Effector memory CD4-positive, alpha-beta T cell (primary cell): ENCODE results near the gene SLC25A24.

Experiments
- DNase-seq, 3 donors: peaks; one replicate each; pipeline ENCODE4 v3.0.0-alpha.2; 2020
- H3K27ac ChIP-seq: 2 replicates; pipeline ENCODE4 v1.7.0; 2013; ENCODE audit warnings: mild to moderate bottlenecking, low read length, moderate library complexity; ENCODE audit not compliant: insufficient read depth, poor library complexity, severe bottlenecking
- H3K27me3 ChIP-seq: replicated peaks from 2 replicates; pipeline ENCODE4 v1.7.0; 2013; ENCODE audit warnings: mild to moderate bottlenecking, low read length; ENCODE audit not compliant: insufficient read depth, control insufficient read depth, poor library complexity, severe bottlenecking
- H3K36me3 ChIP-seq: 2 replicates; pipeline ENCODE4 v1.7.0; 2013; ENCODE audit warnings: mild to moderate bottlenecking, low read length, moderate library complexity; ENCODE audit not compliant: control insufficient read depth, insufficient read depth
- H3K4me1 ChIP-seq: 2 replicates; pipeline ENCODE4 v1.7.0; 2013; ENCODE audit warnings: low read length, mild to moderate bottlenecking; ENCODE audit not compliant: control insufficient read depth, insufficient read depth, poor library complexity, severe bottlenecking
- H3K4me3 ChIP-seq: 2 replicates; pipeline ENCODE4 v1.7.0; 2013; ENCODE audit warnings: low read length, low read depth, mild to moderate bottlenecking; ENCODE audit not compliant: insufficient read depth, poor library complexity, severe bottlenecking
- H3K9me3 ChIP-seq: 2 replicates; pipeline ENCODE4 v1.7.0; 2013; ENCODE audit warnings: mild to moderate bottlenecking, low read length, moderate library complexity; ENCODE audit not compliant: control insufficient read depth

The SLC25A24 gene

GRCh38 chr1:108124023-108124422 is 76.1 kb downstream of the SLC25A24 start:
- no peaks in the 10 kb centered on the region for H3K9me3 ChIP-seq
- H3K4me3 ChIP-seq: no peak overlapping the region
- no peak for DNase-seq
- no peaks in the 10 kb centered on the region for H3K4me1 ChIP-seq
- no peaks in the 10 kb centered on the region for H3K36me3 ChIP-seq
- H3K27me3 ChIP-seq: no peaks in the 10 kb centered on the region
- H3K27ac ChIP-seq: no peak overlapping the region

- no peaks in the 10 kb centered on the region for H3K36me3 ChIP-seq
- no peaks in the 10 kb centered on the region for H3K9me3 ChIP-seq
- H3K27me3 ChIP-seq: no peaks in the 10 kb centered on the region
- no peak overlapping the region for H3K4me3 ChIP-seq
- no peak for DNase-seq
- no peaks in the 10 kb centered on the region for H3K4me1 ChIP-seq
- H3K27ac ChIP-seq: no peak overlapping the region
These were observed 78.6 kb downstream of the SLC25A24 start for GRCh38 chr1:108121358-108122143.

GRCh38 chr1:108120163-108120562 is 80.0 kb downstream of the SLC25A24 start:
- DNase-seq: no peak
- no peaks in the 10 kb centered on the region for H3K36me3 ChIP-seq
- no peaks in the 10 kb centered on the region for H3K9me3 ChIP-seq
- H3K4me3 ChIP-seq: no peak overlapping the region
- no peaks in the 10 kb centered on the region for H3K4me1 ChIP-seq
- H3K27ac ChIP-seq: no peak overlapping the region
- no peaks in the 10 kb centered on the region for H3K27me3 ChIP-seq

GRCh38 chr1:108119500-108119899 is 80.6 kb downstream of the SLC25A24 start:
- Histone ChIP-seq H3K4me1 (no peaks in the 10 kb centered on the region), H3K9me3 (no peaks in the 10 kb centered on the region), H3K27me3 (no peaks in the 10 kb centered on the region), H3K4me3 (no peak overlapping the region), H3K27ac (no peak overlapping the region), H3K36me3 (no peaks in the 10 kb centered on the region)
- no peak for DNase-seq

GRCh38 chr1:108117945-108118902 is 81.9 kb downstream of the SLC25A24 start:
- DNase-seq: no peak
- Histone ChIP-seq H3K27me3 (no peaks in the 10 kb centered on the region), H3K4me1 (no peaks in the 10 kb centered on the region), H3K36me3 (no peaks in the 10 kb centered on the region), H3K27ac (no peak overlapping the region), H3K4me3 (no peak overlapping the region), H3K9me3 (no peaks in the 10 kb centered on the region)

DNA sequence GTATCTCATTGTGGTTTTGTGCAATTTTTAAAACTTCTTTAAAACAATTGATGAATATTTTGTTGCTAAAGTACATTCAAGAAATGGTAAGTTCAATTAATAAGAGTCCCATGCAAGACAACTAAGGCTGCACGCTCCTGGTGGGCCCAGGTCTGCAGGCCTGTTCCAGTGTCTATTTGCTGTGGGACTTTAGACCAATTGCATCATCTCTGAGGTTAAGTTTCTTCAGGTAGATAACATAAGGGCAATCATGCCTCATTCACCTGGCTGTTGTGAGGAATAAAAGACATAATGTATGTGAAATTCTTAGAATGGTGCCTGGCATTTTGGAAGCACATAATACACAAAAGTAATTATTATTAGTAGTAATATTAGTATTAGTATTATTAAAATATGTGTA is 82.9 kb downstream of the SLC25A24 start:
- H3K4me1 ChIP-seq: no peaks in the 10 kb centered on the region
- no peak overlapping the region for H3K4me3 ChIP-seq
- no peaks in the 10 kb centered on the region for H3K36me3 ChIP-seq
- DNase-seq: no peak
- H3K9me3 ChIP-seq: no peaks in the 10 kb centered on the region
- no peaks in the 10 kb centered on the region for H3K27me3 ChIP-seq
- no peak overlapping the region for H3K27ac ChIP-seq

DNA sequence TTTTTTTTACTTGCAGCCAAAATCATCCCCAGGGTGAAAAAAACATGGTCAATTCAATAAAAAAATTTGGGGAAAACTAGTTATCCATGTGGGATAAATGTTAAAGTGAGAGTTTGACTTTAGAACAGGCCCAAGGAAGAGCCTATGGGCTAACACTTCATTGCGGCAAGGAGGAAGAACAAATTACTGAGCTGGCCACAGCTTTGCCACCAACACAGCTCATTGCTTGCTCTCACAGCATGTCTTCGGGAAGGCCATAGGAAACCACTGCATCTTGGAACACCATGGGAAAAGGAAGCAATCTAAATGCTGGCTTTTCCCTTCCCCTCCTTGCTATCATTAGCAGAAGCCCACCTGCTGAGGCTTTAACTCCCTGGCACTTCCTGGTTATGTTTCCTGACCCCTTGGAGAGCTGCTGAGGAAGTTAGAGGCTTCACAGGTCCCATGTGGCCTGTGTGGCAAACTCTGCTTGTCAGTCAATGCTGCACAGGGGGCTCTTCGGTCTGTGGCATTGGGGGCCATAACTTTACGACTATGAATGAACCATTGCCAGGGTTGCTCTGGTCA is 86.0 kb downstream of the SLC25A24 start:
- Histone ChIP-seq H3K4me3 (no peak overlapping the region), H3K4me1 (no peaks in the 10 kb centered on the region), H3K9me3 (no peaks in the 10 kb centered on the region), H3K27ac (no peak overlapping the region), H3K36me3 (no peaks in the 10 kb centered on the region), H3K27me3 (no peaks in the 10 kb centered on the region)
- no peak for DNase-seq

- Histone ChIP-seq H3K27ac (no peak overlapping the region), H3K9me3 (no peaks in the 10 kb centered on the region), H3K27me3 (no peaks in the 10 kb centered on the region), H3K4me3 (no peak overlapping the region), H3K4me1 (no peaks in the 10 kb centered on the region), H3K36me3 (no peaks in the 10 kb centered on the region)
- no peak for DNase-seq
These were observed 86.6 kb downstream of the SLC25A24 start for GRCh38 chr1:108113496-108113895.

DNA sequence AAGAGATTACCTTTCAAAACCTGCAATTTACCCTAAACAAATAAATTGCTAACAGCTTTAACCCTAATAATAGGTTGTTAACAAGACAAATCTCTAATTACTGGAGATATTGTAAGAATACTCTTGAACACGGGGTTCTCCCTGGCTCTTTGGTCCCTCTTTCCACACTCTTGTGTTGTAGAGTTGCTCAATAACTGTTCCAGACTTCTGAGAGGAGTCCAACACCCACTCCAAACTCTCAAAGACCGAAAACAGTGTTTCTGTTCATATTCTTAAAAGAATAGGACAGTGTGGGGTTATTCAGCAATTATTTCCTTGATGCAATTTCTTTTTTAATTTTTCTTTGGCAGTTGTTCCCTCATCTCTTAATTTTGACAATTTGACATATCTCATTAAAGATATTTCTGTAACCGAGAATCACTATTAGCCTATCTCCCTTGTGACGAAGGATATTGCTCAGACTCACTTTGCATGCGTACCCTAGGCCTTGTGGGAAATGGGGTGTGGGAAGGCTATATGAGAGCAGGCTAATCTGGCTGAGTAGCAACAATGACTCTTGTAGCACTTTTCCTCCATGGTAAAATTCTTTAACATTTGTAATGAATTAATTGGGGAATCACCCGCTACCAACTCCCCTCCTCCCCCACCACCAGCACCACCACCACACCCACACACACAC is 90.7 kb downstream of the SLC25A24 start:
- no peaks in the 10 kb centered on the region for H3K4me1 ChIP-seq
- H3K27me3 ChIP-seq: no peaks in the 10 kb centered on the region
- H3K36me3 ChIP-seq: no peaks in the 10 kb centered on the region
- no peak for DNase-seq
- no peak overlapping the region for H3K27ac ChIP-seq
- H3K4me3 ChIP-seq: no peak overlapping the region
- no peaks in the 10 kb centered on the region for H3K9me3 ChIP-seq
